NCI-H1092 (cell line): ENCODE results near the gene NELFB.
"Not testable (repeated sequence)": the region's sequence is repeated elsewhere in the genome, so short reads cannot be mapped to it uniquely, and the experiment has no call there.

Source experiments
- DNase-seq: peaks from one replicate; lab custom pipeline; 2025; lab: John Stamatoyannopoulos, UW

Gene NELFB

GRCh38 chr9:137247135-137247915 is 7.8 kb upstream of the NELFB start:
- DNase-seq, result peak; percentile 21

- DNase-seq, result no peak
Measured at GRCh38 chr9:137247916-137248175, 7.3 kb upstream of the NELFB start.

GRCh38 chr9:137250329-137251193 is 4.6 kb upstream of the NELFB start:
- DNase-seq, result no peak

- no peak for DNase-seq
Measured at GRCh38 chr9:137251194-137251461, 4.0 kb upstream of the NELFB start, which contains the start of gene STPG3. Gene STPG3 (plus strand): TSS chr9:137251286. CDS start chr9:137251287, 1 bp downstream.

DNA sequence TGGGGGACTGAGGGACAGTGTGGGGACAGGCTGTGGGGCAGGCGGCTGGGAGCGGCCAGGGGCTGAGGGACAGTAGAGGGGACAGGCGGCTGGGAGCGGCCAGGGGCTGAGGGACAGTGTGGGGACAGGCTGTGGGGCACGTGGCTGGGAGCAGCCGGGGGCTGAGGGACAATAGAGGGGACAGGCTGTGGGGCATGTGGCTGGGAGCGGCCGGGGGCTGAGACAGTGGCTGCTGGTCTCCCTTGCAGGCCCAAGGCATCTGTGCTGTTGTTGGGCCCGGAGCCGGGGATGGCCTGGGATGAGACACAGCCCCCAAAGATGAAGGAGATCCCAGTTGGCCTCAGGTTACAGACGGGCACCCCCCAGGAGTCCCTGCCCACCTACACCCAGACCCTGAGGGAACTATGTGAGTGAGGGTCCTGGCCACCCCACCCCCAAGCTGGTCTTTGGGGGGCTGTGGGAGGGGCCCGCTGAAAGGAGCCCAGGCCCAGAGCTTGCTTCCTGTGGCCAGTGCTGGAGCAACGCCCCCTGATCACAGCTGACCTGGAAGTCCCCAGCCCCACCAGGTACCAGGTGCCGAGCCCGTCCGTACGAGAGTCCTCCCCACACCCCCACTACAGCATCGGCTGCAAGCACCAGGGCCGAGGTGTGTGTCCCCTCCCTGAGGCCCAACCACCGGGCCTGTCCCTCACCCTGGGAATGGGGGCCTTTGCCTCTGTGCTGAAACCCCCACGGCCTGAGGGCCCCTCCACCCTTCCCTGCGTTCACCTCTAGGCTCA is 3.4 kb upstream of the NELFB start:
- no peak for DNase-seq

DNA sequence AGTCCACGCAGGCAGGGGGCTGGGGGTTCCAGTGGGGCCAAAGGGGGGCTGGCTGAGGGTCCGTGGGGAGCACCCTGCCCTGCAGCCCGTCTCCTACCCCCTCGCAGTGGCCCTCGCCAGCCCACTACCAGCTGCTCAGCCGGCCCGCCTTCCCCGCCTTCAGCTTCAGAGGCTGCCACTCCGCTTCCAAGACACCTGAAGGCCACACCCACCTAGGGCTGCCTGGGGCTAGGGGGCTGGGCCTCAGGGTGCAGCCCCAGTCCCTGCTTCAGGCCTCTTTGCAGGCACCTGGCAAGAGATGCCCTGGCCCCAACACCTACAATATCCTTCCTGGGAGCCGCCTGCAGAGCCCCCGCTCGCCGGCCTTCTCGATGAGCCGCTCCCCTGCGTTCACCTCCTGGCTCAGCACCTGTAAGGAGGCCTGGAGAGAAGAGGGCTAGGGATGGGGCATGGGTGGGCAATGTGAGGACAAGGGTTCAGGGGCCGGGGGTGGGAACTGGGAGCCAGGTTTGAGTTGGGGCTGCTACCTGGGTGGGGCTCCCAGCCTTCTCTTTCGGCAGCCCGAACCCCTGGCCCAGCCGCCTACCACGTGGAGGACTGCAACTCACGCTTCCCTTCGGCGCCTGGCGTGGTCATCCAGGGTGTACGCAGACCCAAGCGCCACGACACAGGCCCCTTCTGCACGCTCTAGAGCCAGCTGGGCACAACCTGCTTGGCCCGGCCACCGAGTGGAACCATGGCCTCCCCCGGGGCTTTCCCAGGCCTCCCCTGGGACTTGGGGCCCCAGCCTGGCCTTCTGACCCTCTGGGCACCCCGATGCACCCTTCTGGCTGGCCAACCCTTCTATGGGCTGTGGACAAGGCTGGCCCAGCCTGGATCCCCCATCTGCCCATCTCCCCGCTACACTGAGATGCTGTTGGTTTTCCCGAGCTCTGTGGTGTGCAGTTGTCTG is 2.3 kb upstream of the NELFB start:
- no peak for DNase-seq

GRCh38 chr9:137253717-137254623 is 1.2 kb upstream of the NELFB start:
- no peak for DNase-seq

- no peak for DNase-seq
Measured at GRCh38 chr9:137255448-137256114, 454 bp downstream of the NELFB start.

GRCh38 chr9:137256362-137256761 is 1.2 kb downstream of the NELFB start:
- DNase-seq, result no peak

DNA sequence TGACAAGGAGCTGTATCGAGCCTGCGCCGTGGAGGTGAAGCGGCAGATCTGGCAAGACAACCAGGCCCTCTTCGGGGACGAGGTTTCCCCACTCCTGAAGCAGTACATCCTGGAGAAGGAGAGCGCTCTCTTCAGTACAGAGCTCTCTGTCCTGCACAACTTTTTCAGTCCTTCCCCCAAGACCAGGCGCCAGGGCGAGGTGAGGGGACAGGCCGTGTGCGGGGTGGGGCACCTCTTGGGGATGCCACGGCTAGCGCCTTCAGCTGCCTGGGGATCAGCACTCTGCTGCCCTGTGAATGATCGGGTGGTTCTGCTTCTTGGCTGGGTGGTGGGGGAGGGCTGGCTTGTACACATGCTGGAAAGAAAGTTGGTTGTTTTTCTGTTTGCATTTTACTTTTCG is 1.7 kb downstream of the NELFB start:
- DNase-seq, result no peak

DNA sequence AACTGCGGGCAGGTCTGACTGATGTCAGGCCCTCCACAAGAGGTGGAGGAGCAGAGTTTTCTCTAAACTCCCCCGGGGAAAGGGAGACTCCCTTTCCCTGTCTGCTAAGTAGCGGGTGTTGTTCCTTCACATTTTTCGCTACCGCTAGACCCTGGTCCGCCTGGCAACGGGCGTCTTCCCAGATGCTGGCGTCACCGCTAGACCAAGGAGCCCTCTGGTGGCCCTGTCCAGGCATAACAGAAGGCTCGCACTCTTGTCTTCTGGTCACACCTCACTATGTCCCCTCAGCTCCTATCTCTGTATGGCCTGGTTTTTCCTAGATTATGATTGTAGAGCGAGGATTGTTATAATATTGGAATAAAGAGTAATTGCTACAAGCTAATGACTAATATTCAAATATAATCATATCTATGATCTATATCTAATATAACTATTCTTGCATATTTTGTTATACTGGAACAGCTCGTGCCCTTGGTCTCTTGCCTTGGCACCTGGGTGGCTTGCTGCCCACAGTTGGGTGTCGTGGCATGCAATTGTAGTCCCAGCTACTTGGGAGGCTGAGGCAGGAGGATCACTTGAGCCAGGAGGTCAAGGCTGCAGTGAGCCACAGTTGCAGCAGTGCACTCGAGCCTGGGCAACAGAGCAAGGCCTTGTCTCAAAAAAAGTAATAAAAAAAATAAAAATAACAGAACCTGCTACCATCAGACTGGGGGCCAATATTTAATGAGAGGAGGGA is 7.2 kb downstream of the NELFB start:
- DNase-seq, result not testable (repeated sequence)

- no peak for DNase-seq
Measured at GRCh38 chr9:137262909-137263285, 7.8 kb downstream of the NELFB start.

GRCh38 chr9:137263506-137263905 is 8.4 kb downstream of the NELFB start:
- no peak for DNase-seq

DNA sequence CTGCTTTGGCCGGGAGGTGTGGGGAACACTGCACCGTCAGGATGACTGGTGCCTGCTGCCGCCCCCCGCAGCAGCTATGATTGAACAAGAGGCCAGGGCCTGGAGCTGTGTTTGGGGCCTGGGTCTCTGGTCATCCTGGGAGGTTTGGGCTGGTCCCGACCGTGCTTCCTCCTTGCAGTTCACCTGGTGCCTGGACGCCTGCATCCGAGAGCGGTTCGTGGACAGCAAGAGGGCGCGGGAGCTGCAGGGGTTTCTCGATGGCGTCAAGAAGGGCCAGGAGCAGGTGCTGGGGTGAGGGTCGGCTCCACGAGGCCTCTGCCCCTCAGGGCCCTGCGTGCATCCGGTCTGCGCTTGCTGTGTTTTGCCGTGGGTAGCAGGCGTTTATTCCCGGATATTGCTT is 8.9 kb downstream of the NELFB start:
- DNase-seq, result no peak

DNA sequence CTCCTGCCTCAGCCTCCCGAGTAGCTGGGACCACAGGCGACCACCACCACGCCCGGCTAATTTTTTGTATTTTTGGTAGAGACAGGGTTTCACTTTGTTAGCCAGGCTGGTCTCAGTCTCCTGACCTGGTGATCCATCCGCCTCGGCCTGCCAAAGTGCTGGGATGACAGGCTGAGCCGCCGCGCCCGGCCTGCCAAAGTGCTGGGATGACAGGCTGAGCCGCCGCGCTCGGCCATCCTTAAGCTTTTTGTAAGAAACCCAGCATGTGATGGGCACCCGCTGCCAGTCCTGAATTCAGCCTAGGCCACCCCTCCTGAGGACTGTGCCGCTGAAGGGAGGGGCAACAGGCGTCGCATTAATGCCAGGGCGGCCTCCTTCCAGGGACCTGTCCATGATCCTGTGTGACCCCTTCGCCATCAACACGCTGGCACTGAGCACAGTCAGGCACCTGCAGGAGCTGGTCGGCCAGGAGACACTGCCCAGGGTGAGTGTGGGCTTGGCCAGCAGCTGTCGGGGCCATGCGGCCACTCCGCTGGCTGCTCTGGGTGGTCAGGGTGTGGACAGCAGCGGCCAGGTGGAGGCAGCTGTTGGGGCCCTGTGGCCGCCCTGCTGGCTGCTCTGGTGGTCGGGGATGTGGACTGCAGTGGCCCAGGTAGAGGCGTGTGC is 10.5 kb downstream of the NELFB start:
- DNase-seq, result no peak

GRCh38 chr9:137266162-137266527 is 11.0 kb downstream of the NELFB start:
- DNase-seq, result no peak

DNA sequence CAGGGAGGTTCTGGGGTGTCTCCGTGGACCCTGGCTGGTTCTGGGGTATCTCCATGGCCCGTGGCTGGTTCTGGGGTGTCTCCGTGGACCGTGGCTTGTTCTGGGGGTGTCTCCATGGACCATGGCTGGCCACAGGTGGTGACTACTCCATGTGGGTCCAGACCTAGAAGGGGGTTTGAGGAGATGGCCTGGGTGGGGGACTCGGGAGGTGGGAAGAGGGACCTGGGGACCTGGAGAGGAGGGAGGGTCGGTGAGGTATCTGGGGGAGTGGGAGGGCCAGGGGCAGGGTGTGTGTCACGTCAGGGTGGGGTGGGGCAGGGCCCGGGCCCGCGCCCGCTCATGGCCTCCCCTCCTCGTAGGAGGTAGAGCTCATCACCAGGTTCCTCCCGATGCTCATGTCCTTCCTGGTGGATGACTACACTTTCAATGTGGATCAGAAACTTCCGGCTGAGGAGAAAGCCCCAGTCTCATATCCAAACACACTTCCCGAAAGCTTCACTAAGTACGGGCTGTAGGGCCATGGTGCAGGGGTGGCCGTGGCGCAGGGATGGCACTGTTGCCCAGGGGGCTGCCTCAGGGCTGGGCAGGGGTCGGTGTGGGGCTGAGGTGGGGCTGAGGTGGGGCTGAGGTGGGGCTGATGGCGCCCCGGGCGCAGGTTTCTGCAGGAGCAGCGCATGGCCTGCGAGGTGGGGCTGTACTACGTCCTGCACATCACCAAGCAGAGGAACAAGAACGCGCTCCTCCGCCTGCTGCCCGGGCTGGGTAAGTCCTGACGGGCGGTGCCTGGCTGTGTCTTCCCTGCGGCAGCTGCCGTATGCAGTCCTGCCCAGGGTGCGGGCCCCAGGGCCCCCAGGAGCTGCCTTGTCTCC is 11.7 kb downstream of the NELFB start:
- no peak for DNase-seq

GRCh38 chr9:137267933-137268355 is 12.8 kb downstream of the NELFB start:
- no peak for DNase-seq
